Heart right ventricle (tissue), 16 donors: ENCODE data around the gene PDIK1L. TPM values are rescaled to one million over a fixed set of nuclear protein-coding genes. Genes with fewer than 3 reads are reported as not detected.

ENCODE experiments used
- ATAC-seq, 8 donors: fragments of 200-7000 bp; cut with Tn5 transposase; one replicate each; pipeline ENCODE4 v1.9.1; 2020; ENCODE audit warnings: mild to moderate bottlenecking in 8 of 8, moderate library complexity in 8 of 8, moderate number of reproducible peaks in 1 of 8
- DNase-seq, 2 donors: peaks; one replicate each; pipeline ENCODE4 v3.0.0-alpha.2; 2020
- H3K27ac ChIP-seq, 10 donors: fragments of 200-600 bp; sonication (generic) in 2 of 10; one replicate each; pipeline versions ENCODE4 v1.5.0 to v1.8.0; 2020 to 2022; ENCODE audit warnings: mild to moderate bottlenecking in 3 of 10
- H3K27me3 ChIP-seq, 7 donors: fragments of 200-600 bp; one replicate each; pipeline ENCODE4 v1.8.0; 2021 to 2022; ENCODE audit warnings: mild to moderate bottlenecking in 2 of 7
- H3K36me3 ChIP-seq, 9 donors: fragments of 200-600 bp; sonication (generic) in 1 of 9; one replicate each; pipeline versions ENCODE4 v1.5.0 to v1.8.0; 2020 to 2022; ENCODE audit warnings: mild to moderate bottlenecking in 2 of 9
- H3K4me1 ChIP-seq, 9 donors: fragments of 200-600 bp; sonication (generic) in 1 of 9; one replicate each; pipeline versions ENCODE4 v1.5.0 to v1.8.0; 2020 to 2022; ENCODE audit warnings: mild to moderate bottlenecking in 4 of 9
- H3K4me3 ChIP-seq, 10 donors: fragments of 200-600 bp; sonication (generic) in 2 of 10; one replicate each; pipeline versions ENCODE4 v1.5.0 to v1.8.0; 2020 to 2022; ENCODE audit warnings: mild to moderate bottlenecking in 7 of 10, moderate library complexity in 2 of 10
- H3K9me3 ChIP-seq, 11 donors: fragments of 200-600 bp in 10 of 11; sonication (generic) in 2 of 11; one replicate each; pipeline versions ENCODE4 v1.5.0 to v1.8.0; 2013 to 2022; ENCODE audit warnings: mild to moderate bottlenecking in 2 of 11, control low read depth in 1 of 11, moderate library complexity in 1 of 11
- WGBS, 2 donors: extraction: QIAGEN DNeasy Blood & Tissue Kit; methylation state at CpG; one replicate each; pipeline ENCODE4 v1.1.7; 2013; ENCODE audit warnings: inconsistent platforms in 1 of 2; 5-methylcytosine and 5-hydroxymethylcytosine counted together
- intact Hi-C, 10 donors: fragments of 100-400 bp; cut with DNase I; formaldehyde crosslinking; loops; one replicate each; pipeline versions ENCODE4 v1.11.1 to v1.14.2; 2022
- polyA plus RNA-seq, 2 donors: library from polyadenylated mRNA; stranded (reverse); fragments of 200-250 nt; gene quantifications; one replicate each; pipeline ENCODE4 v1.2.3, GENCODE V29; 2013
- total RNA-seq, 10 donors: library from RNA; stranded (reverse); fragmentation: NEBNext Ultra II Directional in 3 of 10; extraction: Animal tissue kit (Norgen Biotek cat#: 25700) in 3 of 10; gene quantifications; one replicate each; pipeline versions ENCODE4 v1.2.1 to v1.2.4, GENCODE V29; 2021 to 2023
- TF ChIP-seq, protein P1 (sequence below), 9 donors: fragments of 200-600 bp; sonication (generic) in 2 of 9; IDR thresholded peaks; one replicate each; pipeline versions ENCODE4 v1.5.0 to v1.8.0; 2021 to 2022; ENCODE audit warnings: antibody characterized with exemption in 9 of 9, mild to moderate bottlenecking in 5 of 9, moderate library complexity in 1 of 9
- donor health status: Arrhythmogenic right ventricular cardiomyopathy.
- donor health status: ischemic (EF 13 %, LVEDD 7.1; RV severe dilation, severe dysfunction).
- donor health status: healthy with polysubstance abuse.
- donor health status: DM: no; HTN: yes; CAD: no.
- donor health status: DM: no; HTN: no; CAD: no.
- donor health status: ischemic (EF 25% LVEDD 6.9; RV normal size, moderate dysfunction).
- donor health status: ischemic (EF 25% LVEDD 5.7; RV mildly dilated, moderate dysfunction).
- donor health status: healthy.
- donor health status: DM: yes; HTN: yes; CAD: no.
- donor health status: Ischemic cardiomyopathy.
- donor health status: ischemic (EF 35%, LVEDD 5.7; RV mildly dilated, moderate dysfunction).
- donor health status: nonischemic (EF 11% LVEDD 7.7; RV severe dilation, severe dysfunction).
- donor health status: DM: yes; HTN: yes; CAD: no.
- donor health status: PGD.
- donor health status: ischemic (EF 29% LVEDD 5.4; RV normal size, mild dysfunction).
- donor health status: nonischemic (EF 23%, LVEDD 6.1; RV moderate dilation, normal function).

Gene PDIK1L
- total and polyA plus RNA-seq, 12 donors: 1.6 to 8.3 (median 5.3) TPM

DNA sequence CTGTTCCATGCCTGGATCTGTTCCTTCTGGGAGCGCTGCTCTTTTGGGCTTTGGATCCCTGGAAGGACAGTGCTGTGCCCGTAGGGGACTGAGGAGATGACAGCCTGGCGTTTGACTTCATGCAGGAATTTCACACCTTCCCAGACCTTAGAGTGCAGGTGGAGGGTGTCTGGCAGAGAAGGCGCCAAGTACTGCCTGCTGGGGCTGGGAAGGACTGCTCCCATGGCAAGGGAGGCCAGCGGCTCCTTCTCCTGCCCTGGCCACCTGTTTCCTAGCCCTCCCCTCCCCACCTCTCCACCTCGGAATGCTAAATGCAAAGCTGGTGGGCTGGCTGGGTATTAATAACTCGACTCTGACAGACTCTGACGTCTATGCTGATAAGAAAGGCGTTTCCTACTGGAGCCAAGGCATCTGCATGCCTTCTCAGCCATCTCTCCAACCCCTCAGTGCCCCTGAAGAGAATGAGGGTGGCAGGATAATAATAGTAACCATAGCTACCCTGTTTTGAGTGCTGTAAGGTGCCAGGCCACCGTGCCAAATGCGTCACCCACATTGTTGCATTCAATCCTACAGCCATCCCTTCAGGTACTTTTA is 17.5 kb upstream of the PDIK1L start:
- TF ChIP-seq, protein P1, sequence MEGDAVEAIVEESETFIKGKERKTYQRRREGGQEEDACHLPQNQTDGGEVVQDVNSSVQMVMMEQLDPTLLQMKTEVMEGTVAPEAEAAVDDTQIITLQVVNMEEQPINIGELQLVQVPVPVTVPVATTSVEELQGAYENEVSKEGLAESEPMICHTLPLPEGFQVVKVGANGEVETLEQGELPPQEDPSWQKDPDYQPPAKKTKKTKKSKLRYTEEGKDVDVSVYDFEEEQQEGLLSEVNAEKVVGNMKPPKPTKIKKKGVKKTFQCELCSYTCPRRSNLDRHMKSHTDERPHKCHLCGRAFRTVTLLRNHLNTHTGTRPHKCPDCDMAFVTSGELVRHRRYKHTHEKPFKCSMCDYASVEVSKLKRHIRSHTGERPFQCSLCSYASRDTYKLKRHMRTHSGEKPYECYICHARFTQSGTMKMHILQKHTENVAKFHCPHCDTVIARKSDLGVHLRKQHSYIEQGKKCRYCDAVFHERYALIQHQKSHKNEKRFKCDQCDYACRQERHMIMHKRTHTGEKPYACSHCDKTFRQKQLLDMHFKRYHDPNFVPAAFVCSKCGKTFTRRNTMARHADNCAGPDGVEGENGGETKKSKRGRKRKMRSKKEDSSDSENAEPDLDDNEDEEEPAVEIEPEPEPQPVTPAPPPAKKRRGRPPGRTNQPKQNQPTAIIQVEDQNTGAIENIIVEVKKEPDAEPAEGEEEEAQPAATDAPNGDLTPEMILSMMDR (IDR thresholded peaks at IDR 0.05): no peak
- Histone ChIP-seq H3K27ac (peak overlapping the region; percentile 59 to 92 (median 88)), H3K9me3 (no peaks in the 10 kb centered on the region), H3K4me3 (peak overlapping the region in 6 of 10 donors; percentile 13 to 33 (median 25)), H3K4me1 (peaks cover 0 to 22% (median 18%) of the 10 kb centered on the region in 9 donors), H3K36me3 (no peaks in the 10 kb centered on the region), H3K27me3 (peaks cover 0 to 14% (median 0%) of the 10 kb centered on the region in 7 donors)
- intact Hi-C loops: loop anchor here in 4 of 10 donors (1.0 to 5.0 kb wide), 6 partner anchors 27 to 58 kb away; partner anchors contain the start of gene TRIM63 (in 3 of the 4)
- peak; percentile 56 to 70 for DNase-seq
- ATAC-seq: peak; percentile 84 to 96 (median 92)
- WGBS, 2 donors: 10 to 17% methylated on average over 11 of the region's 11 CpGs

DNA sequence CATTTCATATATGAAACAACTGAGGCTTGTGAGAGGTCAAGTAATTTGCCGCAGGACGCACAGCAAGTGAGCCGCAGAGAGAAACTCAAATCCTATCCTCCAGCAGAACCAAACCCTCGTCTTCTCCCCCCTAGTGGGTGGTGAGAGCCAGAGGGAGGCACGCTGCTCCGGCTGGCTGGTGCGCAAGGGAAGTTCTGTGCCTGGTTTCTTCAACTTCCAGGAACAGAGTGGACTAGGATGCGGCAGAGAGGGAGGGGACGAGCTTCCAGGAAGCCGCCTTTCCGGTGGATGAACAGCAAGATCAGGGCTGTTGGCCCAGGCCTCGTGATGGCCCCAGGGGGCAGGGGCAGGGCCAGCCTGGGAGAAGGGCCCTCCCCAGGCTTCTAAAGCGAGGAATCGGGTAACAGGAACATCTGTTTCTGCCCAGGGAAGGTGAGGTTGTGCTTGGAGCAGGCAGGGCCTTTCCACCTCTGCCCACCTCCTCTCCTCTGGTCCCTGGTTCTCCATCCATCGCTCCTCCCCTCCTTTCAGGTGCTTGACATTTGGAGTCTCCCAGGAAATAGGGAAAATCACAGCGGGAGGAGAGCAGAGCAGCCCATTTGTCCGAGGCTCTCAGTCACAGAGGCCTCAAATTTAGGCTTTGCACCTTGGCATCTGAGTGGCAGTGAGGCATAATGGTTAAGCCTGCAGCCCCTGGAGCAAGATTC is 16.8 kb upstream of the PDIK1L start:
- TF ChIP-seq, protein P1 (IDR thresholded peaks at IDR 0.05): peak in 3 of 9 donors; percentile 26 to 39 (median 32)
- no peaks in the 10 kb centered on the region for H3K36me3 ChIP-seq
- H3K27ac ChIP-seq: peak overlapping the region; percentile 31 to 92 (median 87)
- peaks cover 0 to 22% (median 18%) of the 10 kb centered on the region in 9 donors for H3K4me1 ChIP-seq
- no peaks in the 10 kb centered on the region for H3K9me3 ChIP-seq
- peak; percentile 43 to 88 (median 72) for ATAC-seq
- peak; percentile 45 to 52 for DNase-seq
- H3K4me3 ChIP-seq: peak overlapping the region in 5 of 10 donors; percentile 21 to 33 (median 21)
- H3K27me3 ChIP-seq: peaks cover 0 to 14% (median 0%) of the 10 kb centered on the region in 7 donors
- intact Hi-C loops: loop anchor here in 4 of 10 donors (1.0 to 5.0 kb wide), 6 partner anchors 28 to 59 kb away; partner anchors contain the start of gene TRIM63 (in 3 of the 4)
- 9 to 15% methylated on average over 17 of the region's 17 CpGs for WGBS, 2 donors

DNA sequence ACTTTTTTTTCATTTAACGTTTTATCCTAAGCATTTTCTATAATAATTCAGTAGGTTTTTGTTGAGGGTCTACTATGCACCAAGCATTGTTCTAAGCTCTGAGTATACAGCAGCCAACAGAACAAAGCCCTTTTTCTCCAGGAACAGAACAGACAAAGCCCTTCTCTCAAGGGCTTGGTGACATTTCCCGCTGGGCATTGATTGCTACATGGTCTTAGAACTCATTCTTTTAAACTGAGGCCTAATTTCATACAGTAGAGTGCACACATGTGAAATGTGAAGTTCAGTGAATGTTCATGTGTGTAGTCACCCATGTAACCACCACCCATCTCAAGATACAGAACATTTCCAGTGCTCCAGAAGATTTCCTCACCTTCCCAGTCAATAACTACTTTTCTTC is 15.2 kb upstream of the PDIK1L start:
- intact Hi-C loops: no loop called here
- H3K9me3 ChIP-seq: no peaks in the 10 kb centered on the region
- ATAC-seq: no peak
- H3K4me3 ChIP-seq: no peak overlapping the region
- peaks cover 0 to 22% (median 18%) of the 10 kb centered on the region in 9 donors for H3K4me1 ChIP-seq
- TF ChIP-seq, protein P1 (IDR thresholded peaks at IDR 0.05): no peak
- 82 to 91% methylated on average over 2 of the region's 2 CpGs for WGBS, 2 donors
- H3K27ac ChIP-seq: peak overlapping the region in 1 of 10 donors; percentile 91
- no peaks in the 10 kb centered on the region for H3K36me3 ChIP-seq
- peaks cover 0 to 6% (median 0%) of the 10 kb centered on the region in 7 donors for H3K27me3 ChIP-seq
- DNase-seq: no peak

DNA sequence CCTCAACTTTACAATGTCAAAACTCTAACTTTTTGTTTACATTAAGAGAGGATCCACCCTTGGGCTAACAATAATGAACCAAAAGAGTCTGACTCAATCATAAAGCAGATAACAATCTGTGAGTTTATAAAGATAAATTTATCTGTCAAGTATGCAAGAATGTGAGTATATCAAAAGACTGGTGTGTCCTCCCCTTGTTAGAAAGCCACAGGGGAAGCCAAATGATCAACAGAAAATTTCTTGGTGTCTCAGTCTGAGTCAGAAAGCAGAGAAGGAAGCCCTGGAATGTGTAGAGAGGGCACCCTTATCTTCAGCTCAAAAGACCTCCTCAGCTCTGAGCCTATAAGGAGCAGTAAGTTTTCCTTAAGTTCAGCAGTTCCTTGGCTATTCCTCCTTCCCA is 13.9 kb upstream of the PDIK1L start:
- ATAC-seq: no peak
- H3K9me3 ChIP-seq: no peaks in the 10 kb centered on the region
- no peak overlapping the region for H3K4me3 ChIP-seq
- peaks cover 0 to 22% (median 18%) of the 10 kb centered on the region in 9 donors for H3K4me1 ChIP-seq
- H3K27me3 ChIP-seq: peaks cover 0 to 6% (median 0%) of the 10 kb centered on the region in 7 donors
- DNase-seq: no peak
- TF ChIP-seq, protein P1 (IDR thresholded peaks at IDR 0.05): no peak
- H3K36me3 ChIP-seq: no peaks in the 10 kb centered on the region
- no peak overlapping the region for H3K27ac ChIP-seq
- intact Hi-C loops: no loop called here
